Ectodermal cell (in vitro differentiated cells): ENCODE measurements around the gene AADACL2.

Experiments used
- H3K27ac ChIP-seq: 2 replicates; pipeline ENCODE4 v1.7.0; 2013; ENCODE audit warnings: mild to moderate bottlenecking, low read depth, low read length; ENCODE audit not compliant: insufficient read depth, poor library complexity, severe bottlenecking
- H3K27me3 ChIP-seq: 2 replicates; pipeline ENCODE4 v1.7.0; 2013; ENCODE audit warnings: mild to moderate bottlenecking, low read length; ENCODE audit not compliant: insufficient read depth, control insufficient read depth, poor library complexity, severe bottlenecking
- H3K36me3 ChIP-seq: one replicate; pipeline ENCODE4 v1.7.0; 2013; ENCODE audit warnings: low read length; ENCODE audit not compliant: control insufficient read depth, insufficient read depth
- H3K4me1 ChIP-seq: one replicate; pipeline ENCODE4 v1.7.0; 2013; ENCODE audit warnings: low read length; ENCODE audit not compliant: control insufficient read depth, insufficient read depth
- H3K4me3 ChIP-seq: 2 replicates; pipeline ENCODE4 v1.7.0; 2013; ENCODE audit warnings: low read depth, low read length, control low read depth; ENCODE audit not compliant: insufficient read depth
- H3K9me3 ChIP-seq: 2 replicates; pipeline ENCODE4 v1.7.0; 2013; ENCODE audit warnings: mild to moderate bottlenecking, low read length, moderate library complexity; ENCODE audit not compliant: control insufficient read depth
- WGBS, 2 experiments: methylation state at CpG; one replicate each; pipeline ENCODE4 v1.1.7; 2013; ENCODE audit warnings: missing lambda C conversion rate in 2 of 2; 5-methylcytosine and 5-hydroxymethylcytosine counted together

AADACL2 gene

DNA sequence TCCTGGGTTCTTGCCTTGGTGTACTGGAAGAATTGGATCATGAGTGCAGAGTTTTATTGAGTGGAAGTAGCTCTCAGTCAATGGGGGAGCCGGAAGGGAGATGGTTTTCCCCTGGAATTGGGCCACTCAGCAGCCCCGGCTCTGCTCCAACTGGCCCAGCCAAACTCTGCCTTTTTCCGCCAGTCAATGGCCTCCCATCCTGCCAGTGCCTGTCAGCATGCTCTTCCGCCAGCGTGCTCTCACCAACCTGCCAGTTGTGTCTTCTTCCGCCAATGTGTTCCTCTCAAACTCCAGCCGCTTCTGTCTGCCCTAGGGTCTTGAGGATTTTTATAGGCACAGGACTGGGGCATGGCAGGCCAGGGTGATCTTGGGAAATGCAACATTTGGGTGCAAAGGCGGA is 12.4 kb upstream of the AADACL2 start:
- 96% methylated on average over 8 of the region's 8 CpGs for WGBS, 2 experiments
- Histone ChIP-seq H3K9me3 (no peaks in the 10 kb centered on the region), H3K36me3 (no peaks in the 10 kb centered on the region), H3K4me3 (no peak overlapping the region), H3K27ac (no peak overlapping the region), H3K4me1 (no peaks in the 10 kb centered on the region), H3K27me3 (no peaks in the 10 kb centered on the region)

DNA sequence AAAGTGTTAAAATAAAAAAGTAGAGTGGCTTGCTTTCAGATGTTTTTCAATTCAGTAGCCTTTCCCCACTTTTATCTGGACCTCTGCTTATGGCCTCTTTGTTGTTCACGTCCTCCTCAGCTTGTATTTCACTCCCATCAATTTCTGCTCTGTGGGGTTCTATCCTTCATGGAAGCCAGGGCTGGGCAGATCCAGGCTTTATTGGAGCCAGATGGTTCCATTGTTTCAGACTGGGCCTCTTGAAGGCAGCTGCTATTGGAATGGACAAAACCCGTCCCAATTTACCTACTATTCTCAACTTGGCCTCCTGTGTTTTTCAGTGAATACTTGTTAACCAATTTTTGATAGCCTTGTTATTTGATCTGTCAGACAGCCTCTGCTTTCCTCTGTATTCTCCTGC is 10.9 kb upstream of the AADACL2 start:
- WGBS, 2 experiments: 47 to 51% methylated on average over 2 of the region's 2 CpGs
- Histone ChIP-seq H3K27ac (no peak overlapping the region), H3K9me3 (no peaks in the 10 kb centered on the region), H3K4me3 (no peak overlapping the region), H3K4me1 (no peaks in the 10 kb centered on the region), H3K36me3 (no peaks in the 10 kb centered on the region), H3K27me3 (no peaks in the 10 kb centered on the region)

DNA sequence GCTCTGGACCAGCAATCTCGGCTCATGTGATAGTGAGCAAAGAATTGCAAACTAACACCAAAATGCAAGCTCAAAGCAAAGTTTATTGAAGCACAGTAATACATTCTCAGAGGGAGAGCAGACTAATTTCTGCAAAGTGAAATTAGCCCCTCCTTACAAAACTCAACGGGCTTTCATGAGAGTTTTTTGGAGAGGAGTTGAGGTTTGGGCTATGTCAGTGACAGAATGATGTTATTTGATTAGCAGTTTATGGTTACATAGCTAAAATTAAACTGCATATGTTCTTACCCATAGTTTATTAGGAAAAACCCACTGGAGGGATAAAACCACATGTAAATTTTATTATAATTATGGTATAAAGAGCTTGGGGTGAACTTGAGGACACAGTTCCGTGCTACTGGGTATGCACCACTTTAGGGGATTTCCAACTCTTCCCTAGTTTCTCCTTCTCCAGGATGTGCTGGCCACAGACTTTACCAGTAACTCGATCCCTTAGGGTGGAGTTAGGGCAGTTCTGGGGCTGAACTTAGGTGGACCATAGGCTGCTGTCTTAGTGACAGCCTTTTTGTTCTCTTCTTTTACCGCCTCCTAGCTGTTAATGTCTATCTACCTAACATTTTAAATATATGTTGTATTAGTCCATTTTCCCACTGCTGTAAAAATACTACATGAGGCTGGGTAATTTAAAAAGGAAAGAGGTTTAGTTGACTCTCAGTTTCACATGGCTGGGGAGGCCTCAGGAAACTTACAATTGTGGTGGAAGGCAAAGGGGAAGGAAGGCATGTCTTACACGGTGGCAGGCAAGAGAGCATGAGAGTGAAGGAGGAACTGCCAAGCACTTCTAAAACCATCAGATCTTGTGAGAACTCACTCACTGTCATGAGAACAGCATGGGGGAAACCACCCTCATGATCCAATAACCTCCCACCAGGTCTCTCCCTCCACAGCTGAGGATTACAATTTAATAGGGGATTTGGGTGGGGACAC is 8.9 kb upstream of the AADACL2 start:
- WGBS, 2 experiments: 93 to 98% methylated on average over 4 to 5 of the region's 6 CpGs
- Histone ChIP-seq H3K4me1 (no peaks in the 10 kb centered on the region), H3K27me3 (no peaks in the 10 kb centered on the region), H3K4me3 (no peak overlapping the region), H3K9me3 (no peaks in the 10 kb centered on the region), H3K27ac (no peak overlapping the region), H3K36me3 (no peaks in the 10 kb centered on the region)

DNA sequence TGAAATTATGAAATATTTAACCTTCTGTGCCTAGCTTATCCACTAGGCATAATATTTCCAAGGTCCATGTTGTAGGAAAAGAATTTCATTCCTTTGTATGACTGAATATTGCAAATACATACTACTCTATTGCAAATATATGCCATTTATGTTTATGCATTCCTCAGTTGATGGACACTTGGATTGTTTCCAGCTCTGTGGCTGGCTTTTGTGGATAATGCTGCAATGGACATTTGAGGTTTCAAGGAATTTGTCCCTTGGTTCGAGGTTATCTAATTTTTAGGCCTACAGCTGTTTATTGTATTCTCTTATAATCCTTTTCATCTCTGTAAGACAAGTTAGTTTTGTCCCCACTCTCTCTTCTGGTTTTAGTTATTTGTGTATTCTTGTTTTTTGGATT is 7.7 kb upstream of the AADACL2 start:
- WGBS, 2 experiments: 100% methylated on average over 1 of the region's 1 CpG; no CpG with 5 or more reads in 1 of the 2 experiments
- no peaks in the 10 kb centered on the region for H3K36me3 ChIP-seq
- no peak overlapping the region for H3K4me3 ChIP-seq
- H3K27me3 ChIP-seq: no peaks in the 10 kb centered on the region
- H3K27ac ChIP-seq: no peak overlapping the region
- H3K4me1 ChIP-seq: no peaks in the 10 kb centered on the region
- H3K9me3 ChIP-seq: no peaks in the 10 kb centered on the region

DNA sequence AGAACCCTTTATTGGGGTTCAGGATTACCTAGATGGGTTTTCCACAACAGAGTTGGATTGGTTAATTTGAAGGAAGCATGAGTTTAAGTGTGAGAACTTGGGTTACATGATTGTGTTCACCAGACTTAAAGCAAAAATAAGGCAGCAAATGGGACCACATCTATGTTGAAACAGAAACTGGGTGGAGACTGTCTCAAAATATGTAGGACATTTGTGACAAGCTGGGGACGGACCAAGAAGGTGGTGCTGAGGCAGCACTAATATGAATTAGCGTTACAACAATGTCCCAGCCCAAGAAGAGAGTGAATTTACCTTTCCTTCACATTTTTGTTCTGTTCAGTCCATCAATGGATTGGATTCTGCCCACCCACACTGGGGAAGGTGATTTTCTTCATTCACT is 866 bp upstream of the AADACL2 start:
- Histone ChIP-seq H3K4me1 (no peaks in the 10 kb centered on the region), H3K27ac (no peak overlapping the region), H3K27me3 (no peaks in the 10 kb centered on the region), H3K9me3 (no peaks in the 10 kb centered on the region), H3K4me3 (no peak overlapping the region), H3K36me3 (no peaks in the 10 kb centered on the region)
- WGBS, 2 experiments: 89 to 97% methylated on average over 2 of the region's 2 CpGs

DNA sequence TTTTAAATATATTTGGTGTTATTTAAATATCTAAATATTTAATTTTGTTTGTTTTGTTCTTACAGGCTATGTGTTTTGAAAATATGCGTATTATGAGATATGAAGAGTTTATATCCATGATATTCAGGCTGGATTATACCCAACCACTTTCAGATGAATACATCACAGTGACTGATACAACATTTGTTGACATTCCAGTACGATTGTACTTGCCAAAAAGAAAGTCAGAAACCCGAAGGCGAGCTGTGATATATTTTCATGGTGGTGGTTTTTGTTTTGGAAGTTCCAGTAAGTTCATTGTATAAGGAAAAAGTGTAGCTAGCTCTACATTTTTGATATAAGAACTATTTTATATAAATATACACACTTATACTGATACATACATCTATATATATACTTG is 6.9 kb downstream of the AADACL2 start:
- no peaks in the 10 kb centered on the region for H3K9me3 ChIP-seq
- H3K4me1 ChIP-seq: no peaks in the 10 kb centered on the region
- no peaks in the 10 kb centered on the region for H3K27me3 ChIP-seq
- H3K27ac ChIP-seq: no peak overlapping the region
- no peak overlapping the region for H3K4me3 ChIP-seq
- WGBS, 2 experiments: 82 to 100% methylated on average over 3 of the region's 4 CpGs
- H3K36me3 ChIP-seq: no peaks in the 10 kb centered on the region

DNA sequence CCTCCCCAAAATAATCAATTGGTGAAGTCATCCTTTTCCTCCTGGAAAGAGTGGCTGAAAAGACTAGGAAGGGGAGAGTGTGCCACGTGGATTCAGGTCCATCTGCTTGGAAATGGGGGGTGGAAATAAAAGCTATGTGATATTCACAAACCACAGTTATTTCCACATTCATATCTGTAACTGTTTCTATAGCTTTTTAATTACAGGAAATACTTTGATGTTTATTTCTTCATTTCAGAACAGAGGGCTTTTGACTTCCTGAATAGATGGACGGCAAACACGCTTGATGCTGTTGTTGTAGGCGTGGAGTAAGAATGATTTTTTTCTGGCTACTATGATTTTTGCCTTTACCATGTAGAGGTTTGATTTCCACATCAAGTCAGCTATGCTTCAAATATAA is 10.1 kb downstream of the AADACL2 start:
- H3K27me3 ChIP-seq: no peaks in the 10 kb centered on the region
- H3K9me3 ChIP-seq: no peaks in the 10 kb centered on the region
- no peak overlapping the region for H3K4me3 ChIP-seq
- no peaks in the 10 kb centered on the region for H3K4me1 ChIP-seq
- no peaks in the 10 kb centered on the region for H3K36me3 ChIP-seq
- 98% methylated on average over 3 of the region's 4 CpGs; no CpG with 5 or more reads in 1 of the 2 experiments for WGBS, 2 experiments
- no peak overlapping the region for H3K27ac ChIP-seq

DNA sequence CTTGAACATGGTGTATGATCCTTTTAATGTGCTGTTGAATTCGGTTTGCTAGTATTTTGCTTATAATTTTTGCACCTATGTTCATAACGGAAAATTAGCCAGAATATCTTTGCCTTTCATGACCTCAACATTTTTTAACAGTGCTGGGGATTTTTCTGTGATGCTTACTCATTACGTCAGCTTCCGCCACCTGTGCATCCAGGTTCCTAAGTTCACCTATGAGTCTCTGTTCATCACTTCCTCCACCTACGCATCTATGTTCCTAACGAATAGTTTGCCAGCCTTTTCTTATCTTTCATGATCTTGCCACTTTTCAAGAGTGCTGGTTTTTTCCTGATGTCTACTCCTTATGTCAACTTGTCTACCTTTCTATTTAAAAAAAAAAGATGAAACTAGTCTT is 16.5 kb downstream of the AADACL2 start:
- 82 to 84% methylated on average over 6 of the region's 6 CpGs for WGBS, 2 experiments
- no peaks in the 10 kb centered on the region for H3K27me3 ChIP-seq
- no peak overlapping the region for H3K4me3 ChIP-seq
- no peaks in the 10 kb centered on the region for H3K4me1 ChIP-seq
- no peak overlapping the region for H3K27ac ChIP-seq
- H3K36me3 ChIP-seq: no peaks in the 10 kb centered on the region
- no peaks in the 10 kb centered on the region for H3K9me3 ChIP-seq

DNA sequence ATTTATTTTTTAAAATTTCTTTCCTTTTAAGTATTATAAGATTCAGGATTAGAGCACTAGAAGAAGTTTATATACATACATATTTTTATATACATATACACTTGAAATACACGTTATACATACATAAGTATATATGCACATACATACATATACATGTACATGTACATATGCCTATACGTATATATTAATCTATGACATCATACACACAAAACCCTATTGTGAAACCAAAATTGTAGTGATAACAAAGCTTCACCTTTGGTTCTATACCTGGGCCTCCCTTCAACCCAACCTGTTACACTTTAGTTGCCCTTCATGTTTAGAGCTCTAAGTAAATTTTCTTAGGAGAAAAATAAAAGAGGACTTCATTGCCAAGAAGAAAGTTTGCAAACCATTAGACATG is 17.0 kb downstream of the AADACL2 start:
- Histone ChIP-seq H3K27ac (no peak overlapping the region), H3K4me1 (no peaks in the 10 kb centered on the region), H3K4me3 (no peak overlapping the region), H3K27me3 (no peaks in the 10 kb centered on the region), H3K36me3 (no peaks in the 10 kb centered on the region), H3K9me3 (no peaks in the 10 kb centered on the region)
- 83 to 89% methylated on average over 1 to 2 of the region's 2 CpGs for WGBS, 2 experiments

DNA sequence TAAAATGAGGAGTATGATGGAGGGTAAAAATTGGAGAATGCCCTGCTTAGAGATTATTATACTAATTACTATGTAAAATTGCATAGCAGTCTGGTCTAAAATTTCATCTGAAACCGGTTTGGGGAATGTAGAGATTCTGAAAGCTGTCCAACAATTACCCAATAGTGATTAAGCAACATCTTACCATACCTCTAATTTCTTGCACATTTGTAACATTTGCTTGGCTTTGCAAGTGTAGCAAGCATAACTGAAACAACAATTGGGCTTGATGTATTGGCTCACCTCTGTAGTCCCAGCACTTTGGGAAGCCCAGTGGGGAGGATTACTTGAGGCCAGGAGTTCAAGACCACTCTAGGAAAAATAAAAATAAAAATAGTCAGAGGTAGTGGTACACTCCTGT is 17.4 kb downstream of the AADACL2 start:
- H3K4me3 ChIP-seq: no peak overlapping the region
- H3K9me3 ChIP-seq: no peaks in the 10 kb centered on the region
- no peaks in the 10 kb centered on the region for H3K27me3 ChIP-seq
- H3K4me1 ChIP-seq: no peaks in the 10 kb centered on the region
- H3K27ac ChIP-seq: no peak overlapping the region
- 75 to 76% methylated on average over 1 of the region's 1 CpG for WGBS, 2 experiments
- no peaks in the 10 kb centered on the region for H3K36me3 ChIP-seq
